GM12801 (cell line): ENCODE measurements around the gene MACF1.

Experiments
- TF ChIP-seq, protein P1 (sequence below): IDR thresholded peaks from one replicate; pipeline ENCODE4 v1.5.1; 2011; ENCODE audit warnings: control low read depth; ENCODE audit not compliant: insufficient read length; ENCODE audit errors: extremely low read depth

The MACF1 gene

DNA sequence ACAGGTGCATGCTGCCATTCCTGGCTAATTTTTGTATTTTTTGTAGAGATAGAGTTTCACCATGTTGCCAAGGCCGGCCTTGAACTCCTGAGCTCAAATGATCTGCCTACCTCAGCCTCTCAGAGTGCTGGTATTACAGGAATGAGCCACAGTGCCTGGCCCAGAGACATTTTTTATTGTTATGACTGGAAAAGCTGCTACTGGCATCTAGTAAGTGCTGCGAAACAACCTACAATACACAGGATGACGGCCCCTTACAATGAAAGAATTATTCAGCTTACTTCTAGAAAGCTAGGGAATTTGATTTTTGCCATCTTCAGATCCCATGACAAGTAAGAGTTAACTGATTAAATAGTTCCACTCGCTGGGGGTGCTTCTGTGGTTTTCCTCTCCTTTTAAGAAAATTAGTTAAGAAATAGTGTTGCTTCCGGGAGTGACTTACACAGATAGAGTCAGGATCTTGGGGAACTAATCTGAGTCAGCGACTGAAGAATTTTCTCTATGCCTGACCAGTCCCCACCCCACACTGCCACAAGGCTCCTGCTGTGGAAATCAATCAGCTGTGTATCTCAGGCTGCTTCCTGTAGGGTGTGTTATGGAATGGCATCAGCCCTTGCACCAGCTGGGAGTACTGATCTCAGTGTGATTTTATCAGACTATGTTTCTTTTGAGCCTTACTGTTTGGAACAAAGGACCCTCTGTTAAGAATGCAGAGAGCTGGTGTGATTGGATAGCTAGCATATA lies 194.0 kb downstream of the MACF1 start:
- TF ChIP-seq, protein P1, sequence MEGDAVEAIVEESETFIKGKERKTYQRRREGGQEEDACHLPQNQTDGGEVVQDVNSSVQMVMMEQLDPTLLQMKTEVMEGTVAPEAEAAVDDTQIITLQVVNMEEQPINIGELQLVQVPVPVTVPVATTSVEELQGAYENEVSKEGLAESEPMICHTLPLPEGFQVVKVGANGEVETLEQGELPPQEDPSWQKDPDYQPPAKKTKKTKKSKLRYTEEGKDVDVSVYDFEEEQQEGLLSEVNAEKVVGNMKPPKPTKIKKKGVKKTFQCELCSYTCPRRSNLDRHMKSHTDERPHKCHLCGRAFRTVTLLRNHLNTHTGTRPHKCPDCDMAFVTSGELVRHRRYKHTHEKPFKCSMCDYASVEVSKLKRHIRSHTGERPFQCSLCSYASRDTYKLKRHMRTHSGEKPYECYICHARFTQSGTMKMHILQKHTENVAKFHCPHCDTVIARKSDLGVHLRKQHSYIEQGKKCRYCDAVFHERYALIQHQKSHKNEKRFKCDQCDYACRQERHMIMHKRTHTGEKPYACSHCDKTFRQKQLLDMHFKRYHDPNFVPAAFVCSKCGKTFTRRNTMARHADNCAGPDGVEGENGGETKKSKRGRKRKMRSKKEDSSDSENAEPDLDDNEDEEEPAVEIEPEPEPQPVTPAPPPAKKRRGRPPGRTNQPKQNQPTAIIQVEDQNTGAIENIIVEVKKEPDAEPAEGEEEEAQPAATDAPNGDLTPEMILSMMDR, result no peak

DNA sequence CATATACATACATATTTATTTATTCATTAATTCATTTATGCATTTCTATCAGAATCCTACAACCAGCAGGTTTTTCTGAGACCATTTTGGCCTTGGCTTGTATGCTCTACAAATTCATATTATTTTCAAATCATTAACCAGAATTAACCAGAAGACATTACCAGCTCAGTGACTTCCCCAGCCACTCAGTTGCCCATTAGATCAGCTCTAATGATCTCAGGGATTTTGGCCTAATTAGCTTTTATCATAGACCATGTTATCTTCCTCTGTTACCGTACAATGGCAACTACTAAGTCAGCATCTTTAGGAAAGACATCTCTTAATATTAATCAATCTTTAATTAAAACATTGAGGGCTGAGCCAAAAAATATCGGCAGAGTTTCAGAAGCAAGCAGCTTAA lies 196.6 kb downstream of the MACF1 start:
- TF ChIP-seq, protein P1, result no peak

DNA sequence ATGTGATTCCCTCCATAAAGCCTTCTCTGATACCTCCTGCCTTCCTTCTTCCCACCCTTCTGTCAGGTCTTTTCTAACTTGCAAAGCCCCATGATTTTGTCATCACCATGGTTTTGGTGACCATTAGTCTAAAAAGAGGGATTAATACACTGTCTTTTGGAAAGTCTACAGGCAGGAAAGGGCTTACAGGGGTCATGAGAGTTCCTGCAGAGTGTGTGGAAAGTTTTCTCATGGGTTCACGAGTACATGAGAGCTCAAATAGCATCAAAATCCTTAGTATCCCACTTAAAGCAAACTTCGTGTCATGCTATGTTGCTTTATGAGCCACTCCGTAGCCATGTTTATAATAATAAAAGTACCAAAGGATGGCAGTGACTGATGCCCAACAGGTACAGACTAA lies 200.4 kb downstream of the MACF1 start:
- TF ChIP-seq, protein P1, result no peak

DNA sequence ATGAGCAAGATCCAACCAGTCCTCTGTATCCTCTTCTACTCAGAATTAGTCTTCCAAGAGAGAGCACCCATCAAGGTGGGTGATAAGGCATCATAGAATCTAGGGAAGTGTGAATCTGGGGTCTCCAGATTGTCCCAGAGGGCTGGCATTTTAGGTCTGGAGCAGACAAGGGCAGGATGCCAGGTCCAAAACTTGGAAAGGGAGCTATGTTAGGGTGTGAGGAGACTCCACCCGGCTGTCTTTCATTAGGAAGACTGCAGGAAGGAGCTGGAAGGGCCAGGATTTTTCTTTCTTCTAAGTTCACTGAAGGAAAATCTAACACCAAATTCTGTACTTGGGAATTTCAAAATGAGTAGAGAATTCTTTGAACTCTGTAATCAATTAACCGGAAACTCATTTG lies 200.9 kb downstream of the MACF1 start:
- TF ChIP-seq, protein P1, result no peak

DNA sequence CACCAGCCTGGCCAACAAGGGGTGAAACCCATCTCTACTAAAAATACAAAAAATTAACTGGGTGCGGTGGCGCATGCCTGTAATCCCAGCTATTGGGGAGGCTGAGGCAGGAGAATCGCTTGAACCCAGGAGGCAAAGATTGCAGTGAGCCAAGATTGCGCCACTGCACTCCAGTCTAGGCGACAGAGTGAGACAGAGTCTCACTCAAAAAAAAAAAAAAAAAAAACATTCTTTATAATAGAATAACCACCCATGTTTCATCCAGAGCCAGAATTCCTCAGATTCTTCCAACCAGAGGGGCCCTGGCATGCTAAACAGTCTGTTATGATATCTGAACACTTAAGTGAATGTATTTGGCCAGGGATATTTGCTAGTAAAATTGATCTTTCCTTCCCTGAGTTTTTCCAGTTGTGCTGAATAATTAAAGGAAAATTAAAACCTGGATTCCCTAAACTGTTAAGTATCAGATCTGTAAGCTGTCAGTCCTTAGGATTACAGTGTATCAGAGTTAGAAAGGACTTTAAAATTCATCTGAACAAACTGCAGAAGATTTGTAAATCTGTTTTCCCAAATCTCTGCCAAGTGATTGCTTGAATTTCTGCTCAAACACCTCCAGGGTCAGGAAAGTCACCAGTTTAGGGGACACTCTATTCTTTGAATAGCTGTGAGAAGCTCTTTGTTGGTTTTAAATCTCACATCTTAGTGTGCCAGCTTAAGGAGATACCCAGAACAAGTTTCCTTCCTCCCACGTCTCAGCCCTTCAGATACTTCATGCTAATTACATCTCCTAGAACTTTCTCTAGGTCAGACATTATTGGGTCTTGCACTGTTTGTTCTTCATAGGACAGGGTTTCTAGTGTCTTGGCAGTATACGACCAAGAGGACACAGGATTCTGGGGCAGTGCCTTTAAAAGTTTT lies 202.3 kb downstream of the MACF1 start:
- TF ChIP-seq, protein P1, result no peak

DNA sequence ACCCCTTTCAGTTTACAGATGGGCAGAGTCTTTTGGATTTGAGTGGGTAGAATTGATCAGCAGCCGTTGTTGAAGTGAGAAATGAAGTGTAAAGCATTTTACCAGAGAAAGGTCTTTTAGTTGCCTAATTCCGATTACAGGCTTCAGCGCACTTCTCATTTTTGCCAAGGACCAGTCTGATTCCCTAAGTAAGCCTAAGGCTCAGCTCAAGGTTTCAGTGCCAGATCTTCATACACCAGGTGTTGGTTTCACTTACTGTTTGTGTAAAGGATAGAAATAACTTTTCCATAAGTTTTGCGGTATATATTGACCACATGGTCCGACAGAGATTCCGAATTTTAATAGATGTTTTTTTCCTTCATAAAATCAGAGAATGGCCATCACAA lies 203.0 kb downstream of the MACF1 start:
- TF ChIP-seq, protein P1, result no peak

DNA sequence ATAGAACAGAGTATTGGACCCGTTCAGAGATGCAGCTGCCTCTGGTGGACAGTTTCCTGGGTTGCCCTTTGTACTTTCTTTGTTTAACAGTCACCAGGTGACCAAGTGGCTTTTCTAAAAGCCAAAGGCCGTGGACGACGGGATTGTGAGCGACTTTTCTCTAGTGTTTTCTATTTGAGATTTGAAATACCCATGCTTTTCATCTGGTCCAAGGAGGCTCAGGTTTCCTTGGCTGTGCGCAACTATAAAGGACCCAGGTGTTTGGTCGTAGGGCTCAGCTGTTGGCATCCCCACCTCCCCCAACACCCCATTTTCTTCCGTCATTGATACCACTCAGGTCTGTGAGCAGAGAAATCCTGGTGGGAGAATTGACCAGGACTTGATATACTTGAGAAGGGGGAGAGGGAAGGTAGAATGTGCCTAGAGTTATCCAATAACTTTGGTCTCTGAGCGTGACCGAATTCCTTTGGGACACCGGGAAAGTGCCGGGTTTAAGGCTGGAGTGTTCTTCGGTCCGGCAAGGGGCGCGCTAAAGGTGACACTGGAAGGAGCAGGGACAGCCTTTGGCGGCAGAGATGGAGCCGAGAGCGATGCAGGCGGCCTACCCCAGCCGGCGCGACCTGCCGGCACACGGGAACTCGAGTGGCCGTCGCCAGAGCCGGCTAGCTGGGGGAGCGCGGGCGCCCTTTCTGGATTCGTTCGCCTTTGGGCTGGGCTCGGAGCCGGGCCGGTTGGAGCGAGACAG lies 203.6 kb downstream of the MACF1 start:
- TF ChIP-seq, protein P1, result no peak
